ENCODE measurements around the gene FLVCR2.

DNA sequence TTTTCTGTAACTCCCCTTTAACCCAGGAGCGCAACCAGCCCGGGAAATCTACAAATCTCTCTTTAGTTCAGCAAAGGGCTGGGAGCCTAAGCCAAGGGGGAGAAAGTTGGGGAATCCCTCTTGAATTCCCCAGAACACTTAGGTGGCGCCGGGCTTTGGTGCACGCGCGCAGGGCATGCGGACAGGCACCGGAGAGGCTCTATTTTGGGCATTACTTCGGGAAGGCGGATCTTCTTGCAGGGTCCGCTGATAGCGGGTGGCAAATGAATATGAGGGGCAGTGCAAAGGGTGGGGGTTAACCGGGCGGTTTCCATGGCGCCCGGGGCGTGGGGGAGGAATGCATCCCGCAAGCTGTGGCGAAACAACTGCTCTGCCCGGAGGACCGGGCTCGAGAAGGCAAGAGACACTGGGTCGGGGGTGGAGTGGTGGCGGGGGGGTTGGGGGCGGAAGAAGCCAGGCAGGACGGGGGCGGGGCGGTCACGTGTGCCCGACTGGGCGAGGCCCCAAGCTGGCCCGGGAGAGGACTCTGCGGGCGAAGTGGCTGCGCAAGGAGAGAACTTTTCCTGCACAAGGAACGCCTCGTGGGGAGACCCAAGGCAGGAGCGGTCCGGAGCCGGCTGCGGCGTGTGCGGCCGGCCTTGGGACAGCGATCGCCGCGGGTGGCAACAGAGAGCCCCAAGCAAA, at the start of gene FLVCR2:
- TF ChIP-seq, protein P1, sequence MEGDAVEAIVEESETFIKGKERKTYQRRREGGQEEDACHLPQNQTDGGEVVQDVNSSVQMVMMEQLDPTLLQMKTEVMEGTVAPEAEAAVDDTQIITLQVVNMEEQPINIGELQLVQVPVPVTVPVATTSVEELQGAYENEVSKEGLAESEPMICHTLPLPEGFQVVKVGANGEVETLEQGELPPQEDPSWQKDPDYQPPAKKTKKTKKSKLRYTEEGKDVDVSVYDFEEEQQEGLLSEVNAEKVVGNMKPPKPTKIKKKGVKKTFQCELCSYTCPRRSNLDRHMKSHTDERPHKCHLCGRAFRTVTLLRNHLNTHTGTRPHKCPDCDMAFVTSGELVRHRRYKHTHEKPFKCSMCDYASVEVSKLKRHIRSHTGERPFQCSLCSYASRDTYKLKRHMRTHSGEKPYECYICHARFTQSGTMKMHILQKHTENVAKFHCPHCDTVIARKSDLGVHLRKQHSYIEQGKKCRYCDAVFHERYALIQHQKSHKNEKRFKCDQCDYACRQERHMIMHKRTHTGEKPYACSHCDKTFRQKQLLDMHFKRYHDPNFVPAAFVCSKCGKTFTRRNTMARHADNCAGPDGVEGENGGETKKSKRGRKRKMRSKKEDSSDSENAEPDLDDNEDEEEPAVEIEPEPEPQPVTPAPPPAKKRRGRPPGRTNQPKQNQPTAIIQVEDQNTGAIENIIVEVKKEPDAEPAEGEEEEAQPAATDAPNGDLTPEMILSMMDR (conservative IDR thresholded peaks at IDR 0.05): no peak
- no peak for TF ChIP-seq EZH2 (IDR thresholded peaks at IDR 0.05; ENCODE audit: low read depth)

Measured in PC-9 (cell line).